Measurements from ENCODE around the gene NFKB1.
"Not testable (repeated sequence)": the region's sequence is repeated elsewhere in the genome, so short reads cannot be mapped to it uniquely, and the experiment has no call there.

Gene NFKB1

DNA sequence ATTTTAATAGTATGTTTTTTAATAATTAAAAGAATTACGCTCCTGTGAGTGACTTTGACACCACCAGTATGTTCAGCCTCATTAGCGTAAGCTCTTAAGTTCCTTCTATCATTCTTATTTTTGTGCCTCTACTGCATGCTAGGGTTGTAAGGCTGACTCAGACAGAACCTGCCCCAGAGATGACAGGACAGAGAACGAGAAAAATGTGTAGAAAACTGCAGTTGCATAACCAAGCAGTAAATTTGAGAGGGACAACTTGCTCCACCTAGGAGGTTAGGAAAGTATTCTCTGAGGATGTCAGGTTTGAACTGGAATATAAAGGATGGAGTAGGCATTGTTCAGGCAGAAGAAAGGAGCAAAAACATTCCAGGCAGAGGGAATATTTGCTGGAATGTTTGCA is 98.7 kb downstream of the NFKB1 start:
- no peak for DNase-seq (ENCODE audit: low read depth)

GRCh38 chr4:102600689-102601088 is 99.5 kb downstream of the NFKB1 start:
- DNase-seq (ENCODE audit: low read depth): no peak

GRCh38 chr4:102601586-102602227 is 100.5 kb downstream of the NFKB1 start:
- DNase-seq (ENCODE audit: low read depth): no peak

DNA sequence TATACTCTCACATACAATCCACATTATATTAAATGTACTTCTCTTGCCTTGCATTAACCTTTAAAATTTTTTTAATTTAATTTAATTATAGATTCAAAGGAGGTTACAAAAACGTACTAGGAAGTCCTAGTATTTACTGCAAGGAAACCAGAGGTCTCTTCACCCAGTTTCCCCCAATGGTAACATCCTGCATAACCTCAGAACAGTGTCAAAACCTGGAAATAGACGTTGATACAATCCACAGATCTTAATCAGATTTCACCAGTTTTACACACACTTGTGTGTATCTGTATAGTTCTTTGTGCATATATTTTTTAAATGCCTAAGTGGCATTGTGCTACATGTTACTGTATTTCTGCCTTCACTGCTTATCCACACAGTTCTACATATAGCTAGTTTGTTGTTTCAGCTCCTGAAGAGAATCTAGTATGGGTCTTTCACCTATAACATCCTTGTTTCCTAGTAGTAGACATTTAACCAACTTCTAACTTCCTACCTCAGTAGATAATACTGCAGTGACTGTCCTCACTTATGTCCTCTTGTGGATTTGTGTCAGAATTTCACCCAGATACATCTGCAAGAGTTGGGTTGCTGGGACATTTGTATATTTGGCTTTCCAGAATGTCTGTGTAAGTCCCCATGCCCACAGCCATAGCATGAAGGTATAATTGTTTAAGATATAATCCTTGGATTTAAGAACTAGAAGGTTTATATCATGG is 103.2 kb downstream of the NFKB1 start:
- DNase-seq (ENCODE audit: low read depth): no peak

- no peak for DNase-seq (ENCODE audit: low read depth)
Measured at GRCh38 chr4:102606261-102606660, 105.1 kb downstream of the NFKB1 start.

GRCh38 chr4:102606846-102607450 is 105.8 kb downstream of the NFKB1 start:
- DNase-seq (ENCODE audit: low read depth): no peak

DNA sequence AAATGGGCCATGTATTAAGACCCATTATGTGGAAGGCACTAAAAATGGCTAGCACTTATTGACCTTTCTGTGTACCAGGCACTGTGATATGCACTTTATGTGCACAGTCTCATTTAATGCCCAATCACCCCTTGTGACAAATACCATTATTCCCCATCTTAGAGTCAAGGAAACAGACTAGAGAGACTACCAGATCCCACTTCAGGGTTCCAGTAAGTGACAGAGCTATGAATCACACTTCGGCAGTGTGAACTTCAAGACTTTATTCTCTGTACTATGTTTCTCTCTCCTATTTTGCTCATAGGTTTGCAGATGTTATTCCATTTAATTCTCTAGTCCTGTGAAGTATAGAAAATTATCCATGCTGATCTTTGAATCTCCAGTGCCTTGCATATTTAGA is 107.0 kb downstream of the NFKB1 start:
- DNase-seq (ENCODE audit: low read depth): no peak

DNA sequence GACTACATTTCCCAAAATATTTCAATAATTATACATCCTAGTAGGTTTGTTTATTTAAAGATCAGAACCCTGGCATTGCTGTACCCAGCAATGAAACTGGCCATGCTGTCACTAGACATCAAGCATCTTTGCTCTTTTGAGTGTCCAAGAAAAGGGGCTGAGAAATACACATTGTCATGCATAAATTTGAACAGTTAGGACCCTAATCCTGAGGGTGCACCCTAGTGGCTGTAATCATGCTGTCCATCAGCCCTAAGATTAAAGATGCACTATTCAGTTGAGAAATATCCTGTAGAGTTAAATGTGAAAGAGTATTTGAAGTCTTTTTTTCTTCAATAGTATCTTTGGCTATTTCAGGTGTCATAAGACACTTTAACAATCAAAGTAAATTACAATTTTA is 108.8 kb downstream of the NFKB1 start:
- no peak for DNase-seq (ENCODE audit: low read depth)

DNA sequence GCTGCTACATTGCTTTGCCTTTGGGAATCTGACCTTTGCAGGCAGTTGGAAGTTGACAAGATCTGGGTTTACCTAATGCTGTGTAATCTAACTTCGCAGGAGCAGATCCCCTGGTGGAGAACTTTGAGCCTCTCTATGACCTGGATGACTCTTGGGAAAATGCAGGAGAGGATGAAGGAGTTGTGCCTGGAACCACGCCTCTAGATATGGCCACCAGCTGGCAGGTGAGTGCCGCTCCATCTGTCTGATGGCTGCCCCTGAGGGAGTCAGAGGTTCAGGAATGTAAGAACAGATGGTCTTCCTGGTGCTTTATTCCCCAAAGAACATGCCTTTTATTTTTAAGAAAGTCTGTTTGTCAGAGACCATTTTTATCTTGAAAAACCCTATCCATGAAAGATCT is 109.3 kb downstream of the NFKB1 start:
- DNase-seq (ENCODE audit: low read depth): no peak

- DNase-seq (ENCODE audit: low read depth): no peak
Measured at GRCh38 chr4:102612210-102612609, 111.1 kb downstream of the NFKB1 start.

- DNase-seq (ENCODE audit: low read depth): peak; percentile 23
Measured at GRCh38 chr4:102612824-102613366, 111.7 kb downstream of the NFKB1 start.

- no peak for DNase-seq (ENCODE audit: low read depth)
Measured at GRCh38 chr4:102614801-102615200, 113.6 kb downstream of the NFKB1 start.

- no peak for DNase-seq (ENCODE audit: low read depth)
Measured at GRCh38 chr4:102616636-102617035, 115.5 kb downstream of the NFKB1 start.

DNA sequence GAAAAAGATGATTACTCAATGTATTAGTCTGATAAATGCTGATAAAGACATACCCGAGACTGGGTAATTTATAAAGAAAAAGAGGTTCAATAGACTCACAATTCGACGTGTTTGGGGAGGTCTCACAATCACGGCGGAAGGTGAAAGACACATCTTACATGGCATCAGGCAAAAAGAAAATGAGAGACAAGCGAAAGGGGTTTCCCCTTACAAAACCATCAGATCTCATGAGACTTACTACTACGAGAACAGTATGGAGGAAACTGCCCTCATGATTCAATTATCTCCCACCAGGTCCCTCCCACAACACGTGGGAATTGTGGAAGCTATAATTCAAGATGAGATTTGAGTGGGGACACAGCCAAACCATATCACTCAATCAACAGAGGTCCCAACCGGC is 117.9 kb downstream of the NFKB1 start:
- not testable (repeated sequence) for DNase-seq (ENCODE audit: low read depth)

DNA sequence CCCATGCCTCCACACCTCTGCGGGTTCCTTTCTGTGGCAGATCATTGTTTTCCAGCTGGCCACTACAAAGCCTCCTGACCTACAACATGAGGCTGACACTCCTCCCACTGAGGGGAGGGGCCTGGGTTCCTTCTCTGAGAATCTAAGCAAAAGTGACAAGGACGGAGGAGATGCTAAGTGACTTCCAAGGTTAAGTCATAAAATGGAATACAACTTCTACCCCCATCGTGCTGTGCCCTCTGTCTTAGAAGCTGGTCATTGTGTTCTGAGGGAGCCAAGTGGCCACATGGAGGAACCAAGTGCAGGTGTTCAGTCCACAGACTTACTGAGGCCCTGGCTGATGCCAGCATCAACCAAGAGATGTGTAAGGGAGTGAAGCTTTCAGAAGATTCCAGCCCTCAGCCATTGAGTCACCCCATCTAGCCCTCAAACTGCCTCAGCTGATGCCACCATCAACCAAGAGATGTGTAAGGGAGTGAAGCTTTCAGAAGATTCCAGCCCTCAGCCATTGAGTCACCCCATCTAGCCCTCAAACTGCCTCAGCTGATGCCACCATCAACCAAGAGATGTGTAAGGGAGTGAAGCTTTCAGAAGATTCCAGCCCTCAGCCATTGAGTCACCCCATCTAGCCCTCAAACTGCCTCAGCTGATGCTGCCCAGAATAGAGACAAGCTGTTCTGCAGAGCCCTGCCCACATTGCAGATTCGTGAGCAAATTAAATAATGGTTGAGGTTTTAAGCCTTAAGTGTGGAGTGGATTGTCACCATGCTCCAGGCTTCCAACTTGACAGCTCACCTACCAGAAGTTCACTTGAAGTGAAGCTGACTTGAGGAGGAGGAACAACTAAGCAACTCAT is 118.8 kb downstream of the NFKB1 start:
- DNase-seq (ENCODE audit: low read depth): not testable (repeated sequence)

GRCh38 chr4:102620697-102621497 is 119.7 kb downstream of the NFKB1 start:
- no peak for DNase-seq (ENCODE audit: low read depth)

GRCh38 chr4:102623622-102624021 is 122.5 kb downstream of the NFKB1 start:
- no peak for DNase-seq (ENCODE audit: low read depth)

- DNase-seq (ENCODE audit: low read depth): no peak
Measured at GRCh38 chr4:102624505-102624904, 123.3 kb downstream of the NFKB1 start.

DNA sequence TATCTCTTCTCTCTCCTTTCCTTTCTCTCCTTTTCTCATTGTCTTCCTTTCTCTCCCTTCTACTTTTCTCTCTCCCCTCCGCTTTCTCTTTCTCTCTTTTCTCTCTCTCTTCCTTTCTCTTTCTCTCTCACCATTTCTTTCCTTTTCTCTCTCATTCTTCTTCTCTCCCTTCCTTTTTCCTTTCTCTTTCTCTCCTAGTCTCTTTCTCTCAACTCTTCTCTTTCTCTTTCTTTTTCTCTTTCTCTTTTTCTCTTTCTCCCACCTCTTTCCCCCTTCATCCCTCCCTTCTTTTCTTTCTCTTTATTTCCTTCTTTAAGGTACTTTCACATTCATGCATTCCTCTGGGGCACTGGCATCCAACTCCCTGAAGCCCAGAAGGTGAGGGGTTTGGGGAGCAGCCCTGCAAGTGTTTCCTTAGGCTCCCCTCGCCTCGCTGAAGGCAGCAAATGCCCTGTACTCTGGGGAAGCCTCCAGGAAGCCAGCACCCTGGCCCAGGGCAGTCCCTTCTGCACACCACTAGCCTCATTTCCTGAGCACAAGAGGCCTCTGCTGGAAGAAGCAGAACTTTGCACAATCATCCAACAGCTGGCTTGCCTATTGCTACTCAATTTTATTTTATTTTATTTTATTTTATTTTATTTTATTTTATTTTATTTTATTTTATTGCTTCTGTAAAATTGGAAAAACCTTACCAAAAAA is 124.2 kb downstream of the NFKB1 start:
- DNase-seq (ENCODE audit: low read depth): no peak

GRCh38 chr4:102627831-102628523 is 126.8 kb downstream of the NFKB1 start:
- DNase-seq (ENCODE audit: low read depth): no peak

Data from activated T-cell treated with anti-CD3 and anti-CD28 coated beads for 48 hours (primary cell).